HG03135 (cell line): ENCODE results near the gene TESK2.
"Not testable (repeated sequence)": the region's sequence is repeated elsewhere in the genome, so short reads cannot be mapped to it uniquely, and the experiment has no call there.

ENCODE experiments used
- ATAC-seq: cut with Tn5 transposase; IDR thresholded peaks from one replicate; pipeline ENCODE4 v1.9.1; 2021; ENCODE audit warnings: mild to moderate bottlenecking, moderate library complexity; ENCODE audit not compliant: unreplicated experiment

Gene TESK2

DNA sequence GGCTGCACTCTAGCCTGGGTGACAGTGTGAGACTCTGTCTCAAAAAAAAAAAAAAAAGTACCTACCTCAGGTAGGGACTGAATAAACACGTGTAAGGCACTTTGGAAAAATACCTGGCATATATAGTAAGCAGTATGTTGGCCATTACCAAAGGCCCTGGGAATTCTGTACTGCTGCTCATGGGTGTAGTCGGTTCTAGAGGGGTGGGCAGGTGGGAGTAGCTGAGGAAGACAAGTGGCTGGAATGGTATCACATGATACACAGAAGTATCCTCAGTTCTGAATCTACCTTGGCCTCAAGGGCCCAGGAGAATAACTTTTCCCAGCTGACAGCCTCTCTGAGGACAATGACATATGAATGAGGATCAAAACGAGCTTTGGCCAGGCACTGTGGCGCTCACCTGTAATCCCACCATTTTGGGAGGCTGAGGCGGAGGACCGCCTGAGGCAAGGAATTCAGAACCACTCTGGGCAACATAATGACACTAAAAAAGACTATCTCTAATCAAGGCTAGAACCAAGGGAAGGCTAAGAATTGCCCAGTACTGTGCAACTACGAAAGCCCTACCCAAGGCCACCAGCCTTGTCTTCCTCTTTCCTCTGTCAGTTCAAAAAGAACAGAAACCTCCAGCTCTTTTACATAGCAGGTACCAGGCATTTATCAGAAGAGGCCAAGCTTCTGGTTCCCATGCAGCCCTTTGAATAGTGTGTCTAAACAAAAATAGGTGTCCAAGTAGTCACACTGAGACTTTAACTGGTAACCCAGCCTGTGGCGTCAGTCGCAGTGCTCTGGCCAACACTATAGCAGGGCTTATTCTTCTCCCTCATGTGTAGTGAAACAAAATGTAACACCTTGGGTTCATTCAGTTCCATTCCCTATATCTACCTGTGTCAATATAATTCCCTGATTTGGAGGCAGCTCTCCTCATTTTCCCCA is 19.3 kb upstream of the TESK2 start:
- ATAC-seq = no peak

DNA sequence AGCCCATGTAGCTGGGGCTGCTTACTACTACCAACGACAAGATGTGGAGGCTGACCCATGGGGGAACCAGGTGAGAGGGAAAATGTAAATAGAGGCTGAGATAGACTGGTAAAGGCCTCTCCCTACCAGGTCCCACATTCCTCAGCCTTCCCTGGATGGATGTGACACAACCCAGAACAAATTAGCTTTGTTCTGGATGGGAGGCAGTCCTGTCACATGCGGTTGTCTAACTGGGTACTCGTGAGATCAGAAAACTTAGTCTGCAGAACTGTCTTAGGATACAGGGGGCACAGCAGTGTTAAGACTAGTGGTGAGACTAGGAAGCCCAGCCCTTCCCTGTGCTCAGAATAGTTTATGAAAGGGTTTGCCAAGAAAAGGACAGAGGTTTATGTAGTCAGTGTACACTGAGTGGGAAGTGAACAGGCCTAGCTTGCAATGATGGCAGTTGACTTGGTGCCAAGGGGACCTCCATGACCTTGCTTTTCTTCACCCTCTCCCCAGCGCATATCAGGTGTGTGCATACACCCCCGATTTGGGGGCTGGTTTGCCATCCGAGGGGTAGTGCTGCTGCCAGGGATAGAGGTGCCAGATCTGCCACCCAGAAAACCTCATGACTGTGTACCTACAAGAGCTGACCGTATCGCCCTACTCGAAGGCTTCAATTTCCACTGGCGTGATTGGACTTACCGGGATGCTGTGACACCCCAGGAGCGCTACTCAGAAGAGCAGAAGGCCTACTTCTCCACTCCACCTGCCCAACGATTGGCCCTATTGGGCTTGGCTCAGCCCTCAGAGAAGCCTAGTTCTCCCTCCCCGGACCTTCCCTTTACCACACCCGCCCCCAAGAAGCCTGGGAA is 17.6 kb upstream of the TESK2 start:
- no peak for ATAC-seq

DNA sequence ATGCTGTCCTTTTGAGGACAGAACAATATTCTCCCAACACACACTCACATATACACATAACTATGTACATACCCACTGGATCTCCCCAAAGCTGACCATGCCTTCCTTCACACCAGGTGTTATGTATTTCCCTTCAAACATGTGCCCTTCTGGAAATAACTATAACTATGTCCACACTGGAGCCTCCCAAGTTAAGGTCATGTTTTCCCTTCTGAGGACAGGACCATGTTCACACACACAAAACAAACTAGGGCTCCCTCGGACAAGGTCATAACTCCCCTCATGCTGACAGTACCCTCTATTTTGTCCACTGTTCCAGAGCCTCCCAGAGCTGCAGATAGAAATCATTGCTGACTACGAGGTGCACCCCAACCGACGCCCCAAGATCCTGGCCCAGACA is 16.9 kb upstream of the TESK2 start:
- no peak for ATAC-seq

DNA sequence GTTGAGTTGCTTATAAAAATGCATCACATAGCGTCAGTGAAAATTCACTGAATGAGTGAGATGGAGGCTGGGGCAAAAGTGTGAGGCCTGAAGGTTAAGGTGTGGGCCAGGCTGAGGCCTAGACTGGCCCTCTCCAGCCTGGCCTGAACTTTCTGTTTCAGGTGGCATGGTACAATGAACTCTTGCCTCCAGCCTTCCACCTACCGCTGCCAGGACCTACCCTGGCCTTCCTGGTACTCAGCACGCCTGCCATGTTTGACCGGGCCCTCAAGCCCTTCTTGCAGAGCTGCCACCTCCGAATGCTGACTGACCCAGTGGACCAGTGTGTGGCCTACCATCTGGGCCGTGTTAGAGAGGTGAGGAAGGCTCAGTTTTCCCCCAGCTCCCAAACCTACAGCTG is 16.2 kb upstream of the TESK2 start:
- no peak for ATAC-seq

DNA sequence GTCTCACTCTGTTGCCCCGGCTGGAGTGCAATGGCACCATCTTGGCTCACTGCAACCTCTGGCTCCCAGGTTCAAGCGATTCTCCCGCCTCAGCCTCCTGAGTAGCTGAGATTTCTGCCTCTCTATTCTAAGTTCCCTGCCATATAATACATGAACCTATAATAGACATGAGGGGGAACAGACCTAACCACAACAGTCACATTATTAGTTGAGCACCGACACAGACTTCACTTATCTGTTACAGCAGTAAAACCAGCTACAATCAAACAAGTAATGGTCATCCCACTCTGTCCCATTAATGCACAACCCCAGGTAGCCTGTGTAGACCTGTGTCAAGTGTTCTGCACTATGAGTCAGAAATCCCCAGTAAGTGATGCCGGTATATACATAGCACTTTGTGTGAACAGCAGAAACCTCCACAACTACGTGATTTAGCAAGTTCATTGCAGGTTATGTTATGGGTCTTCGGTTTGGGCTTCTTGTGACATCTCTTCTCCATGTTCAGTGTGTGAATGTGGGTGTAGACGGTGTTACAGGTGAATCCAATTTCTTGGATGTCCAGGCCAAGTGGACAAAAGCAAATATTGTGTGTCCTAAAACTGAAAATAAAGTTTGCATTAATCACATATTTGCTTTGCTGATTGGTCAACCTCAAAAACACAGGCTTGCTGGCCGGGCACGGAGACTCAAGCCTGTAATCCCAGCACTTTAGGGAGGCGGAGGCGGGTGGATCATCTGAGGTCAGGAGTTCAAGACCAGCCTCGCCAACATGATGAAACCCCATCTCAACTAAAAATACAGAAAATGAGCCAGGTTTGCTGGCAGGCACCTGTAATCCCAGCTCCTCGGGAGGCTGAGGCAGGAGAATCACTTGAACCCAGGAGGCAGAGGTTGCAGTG is 12.7 kb upstream of the TESK2 start:
- ATAC-seq = no peak

DNA sequence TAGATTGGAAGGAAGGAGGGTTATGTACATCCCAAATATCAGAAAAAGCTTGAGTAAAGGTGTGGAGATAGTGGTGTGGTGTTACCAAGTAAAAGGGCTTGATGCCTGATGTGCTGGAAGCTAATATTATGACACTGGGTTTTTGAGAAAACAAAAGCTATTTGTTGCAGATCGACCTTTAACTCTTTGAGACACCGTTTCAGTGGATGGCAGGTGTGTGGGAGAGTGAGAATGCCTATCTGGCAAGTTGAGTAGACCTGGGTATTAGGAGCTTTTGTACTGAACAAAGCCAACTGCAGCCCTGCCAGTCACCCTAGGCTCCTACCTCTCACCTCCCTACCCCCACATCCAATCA is 10.5 kb upstream of the TESK2 start:
- ATAC-seq = no peak

DNA sequence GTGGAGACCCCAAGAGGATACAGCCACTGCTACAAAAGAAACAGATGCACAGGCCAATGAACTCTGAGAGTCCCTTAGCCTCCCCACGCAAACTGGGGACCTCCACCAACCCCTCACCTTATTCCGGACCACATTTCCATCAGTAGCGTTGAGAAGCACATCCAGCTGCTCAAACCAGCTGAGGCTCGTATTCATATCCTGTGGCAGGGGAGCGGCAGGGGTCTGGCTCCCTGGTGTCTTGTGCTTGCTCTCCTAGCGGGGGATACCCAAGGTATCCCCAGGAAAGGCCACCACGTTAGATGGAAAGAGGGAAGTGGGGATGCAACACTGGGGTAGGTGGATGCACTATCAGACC is 8.4 kb upstream of the TESK2 start:
- peak; percentile 2 for ATAC-seq

DNA sequence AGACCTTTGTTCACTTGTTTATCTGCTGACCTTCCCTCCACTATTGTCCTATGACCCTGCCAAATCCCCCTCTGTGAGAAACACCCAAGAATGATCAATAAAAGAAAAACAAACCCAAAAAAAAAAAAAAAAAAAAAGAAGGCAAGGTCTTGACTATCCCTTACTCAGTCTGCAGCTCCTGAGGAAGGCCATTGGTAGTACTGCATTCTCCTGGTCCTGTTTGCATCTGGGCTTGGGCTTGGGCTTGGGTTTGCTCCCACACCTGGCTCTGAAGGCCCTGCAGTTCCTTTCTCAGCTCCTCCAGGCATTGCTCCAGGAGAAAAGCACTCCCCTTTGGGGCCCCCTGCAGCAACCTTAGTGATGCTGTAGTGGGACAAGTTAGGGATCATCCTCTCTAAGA is 7.3 kb upstream of the TESK2 start:
- ATAC-seq = no peak

DNA sequence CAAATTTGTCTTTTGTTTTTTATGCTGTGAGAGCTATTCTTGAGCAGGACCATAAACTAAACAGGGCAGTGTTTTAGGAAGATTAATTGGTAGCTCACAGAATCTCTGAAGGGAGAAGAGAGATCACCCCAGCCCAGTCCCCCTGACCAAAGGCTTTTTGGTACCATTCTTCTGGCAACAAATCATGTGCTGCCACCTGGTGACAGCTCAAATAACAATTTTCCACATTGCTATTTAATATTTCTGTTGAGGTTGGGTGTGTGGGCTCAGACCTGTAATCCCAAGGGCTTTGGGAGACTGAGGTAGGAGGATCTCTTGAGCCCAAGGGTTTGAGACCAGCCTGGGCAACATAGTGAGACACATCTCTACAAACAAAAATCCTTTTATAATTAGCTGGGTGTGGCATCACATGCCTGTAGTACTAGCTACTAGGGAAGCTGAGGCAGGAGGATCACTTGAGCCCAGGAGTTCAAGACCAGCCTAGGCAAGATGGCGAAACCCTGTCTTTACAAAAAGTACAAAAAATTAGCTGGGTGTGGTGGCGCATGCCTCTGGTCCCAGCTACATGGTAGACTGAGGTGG is 2.2 kb upstream of the TESK2 start:
- ATAC-seq = no peak

DNA sequence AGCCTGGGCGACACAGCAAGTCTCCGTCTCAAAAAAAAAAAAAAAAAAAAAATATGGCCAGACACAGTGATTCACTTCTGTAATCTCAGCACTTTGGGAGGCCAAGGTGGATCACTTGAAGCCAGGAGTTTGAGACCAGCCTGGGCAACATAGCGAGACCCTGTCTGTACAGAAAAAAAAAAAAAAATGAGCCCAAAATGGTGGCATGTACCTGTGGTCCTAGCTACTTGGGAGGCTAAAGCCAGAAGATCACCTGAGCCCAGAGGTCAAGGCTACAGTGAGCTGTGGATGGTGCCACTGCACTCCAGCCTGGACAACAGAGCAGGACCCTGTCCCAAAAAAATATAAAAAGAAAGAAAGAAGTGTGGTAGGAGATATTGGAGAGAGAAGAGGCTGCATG is 1.7 kb upstream of the TESK2 start:
- ATAC-seq = no peak

DNA sequence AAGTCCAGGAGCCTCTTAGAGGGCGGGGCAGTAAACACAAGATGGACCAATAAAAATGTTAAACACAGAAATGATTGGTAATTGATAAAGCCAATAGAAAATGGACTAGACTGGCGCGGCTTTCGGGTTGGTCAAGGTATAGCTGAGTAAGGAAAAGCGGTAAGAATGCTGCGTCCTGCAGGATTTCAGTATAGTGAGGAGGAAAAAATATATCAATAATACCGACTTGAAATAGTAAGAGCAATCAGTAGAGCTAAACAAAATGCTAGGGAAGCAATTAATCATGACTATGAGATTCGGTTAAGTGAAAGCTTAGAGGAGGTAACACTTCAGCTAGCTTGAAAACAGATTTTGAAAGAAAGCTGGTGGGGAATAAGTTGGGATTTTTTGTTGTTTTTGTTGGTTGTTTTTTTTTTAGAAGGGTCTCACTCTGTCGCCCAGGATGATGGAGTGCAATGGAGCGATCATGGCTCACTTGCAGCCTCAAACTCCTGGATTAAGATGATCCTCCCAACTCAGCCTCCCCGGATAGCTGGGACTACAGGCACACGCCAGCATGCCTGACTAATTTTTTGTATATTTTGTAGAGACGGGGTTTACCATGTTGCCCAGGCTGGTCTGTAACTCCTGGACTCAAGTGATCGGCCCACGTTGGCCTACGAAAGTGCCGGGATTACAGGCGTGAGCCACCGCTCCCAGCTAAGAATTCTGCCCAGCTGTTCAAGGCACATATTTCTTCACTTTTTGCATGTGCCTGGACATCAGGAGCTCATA is 711 bp upstream of the TESK2 start:
- ATAC-seq = no peak

DNA sequence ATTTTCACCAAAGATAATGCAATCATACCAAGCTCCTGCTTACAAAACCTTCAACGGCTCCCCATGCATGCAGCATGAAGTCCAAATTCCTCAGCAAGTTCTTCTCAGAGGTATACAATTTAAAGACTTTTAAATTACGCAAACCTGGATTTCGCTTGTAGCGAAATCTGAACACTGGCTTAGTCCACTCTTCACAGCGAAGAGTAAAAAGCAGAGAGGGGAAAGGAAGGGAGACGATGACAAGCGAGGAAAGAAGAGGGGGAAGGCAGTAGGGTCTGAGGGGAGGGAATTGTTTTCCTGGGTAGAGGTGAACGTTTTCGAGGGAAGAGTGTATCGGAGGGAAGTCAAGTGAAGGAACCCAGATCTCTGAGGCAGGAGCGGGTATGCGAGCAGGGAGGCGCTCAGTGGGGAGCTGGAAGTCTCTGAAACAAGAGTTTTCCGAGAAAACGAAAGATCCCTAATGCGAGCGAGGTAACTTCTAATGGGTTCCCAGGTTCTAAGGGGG is 790 bp downstream of the TESK2 start:
- no peak for ATAC-seq

DNA sequence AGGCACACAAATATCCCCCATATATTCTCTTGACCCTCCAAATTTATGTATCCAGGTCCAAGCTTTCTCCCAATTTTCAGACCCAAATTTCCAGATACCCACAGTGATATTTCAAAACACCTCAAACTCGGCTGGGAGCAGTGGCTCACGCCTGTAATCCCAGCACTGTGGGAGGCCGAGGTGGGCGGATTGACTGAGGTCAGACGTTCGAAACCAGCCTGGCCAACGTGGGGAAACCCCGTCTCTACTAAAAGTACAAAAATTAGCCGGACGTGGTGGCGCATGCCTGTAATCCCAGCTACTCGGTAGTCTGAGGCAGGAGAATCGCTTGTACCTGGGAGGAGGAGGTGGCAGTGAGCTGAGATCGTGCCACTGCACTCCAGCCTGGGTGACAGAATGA is 1.6 kb downstream of the TESK2 start:
- ATAC-seq = not testable (repeated sequence)

DNA sequence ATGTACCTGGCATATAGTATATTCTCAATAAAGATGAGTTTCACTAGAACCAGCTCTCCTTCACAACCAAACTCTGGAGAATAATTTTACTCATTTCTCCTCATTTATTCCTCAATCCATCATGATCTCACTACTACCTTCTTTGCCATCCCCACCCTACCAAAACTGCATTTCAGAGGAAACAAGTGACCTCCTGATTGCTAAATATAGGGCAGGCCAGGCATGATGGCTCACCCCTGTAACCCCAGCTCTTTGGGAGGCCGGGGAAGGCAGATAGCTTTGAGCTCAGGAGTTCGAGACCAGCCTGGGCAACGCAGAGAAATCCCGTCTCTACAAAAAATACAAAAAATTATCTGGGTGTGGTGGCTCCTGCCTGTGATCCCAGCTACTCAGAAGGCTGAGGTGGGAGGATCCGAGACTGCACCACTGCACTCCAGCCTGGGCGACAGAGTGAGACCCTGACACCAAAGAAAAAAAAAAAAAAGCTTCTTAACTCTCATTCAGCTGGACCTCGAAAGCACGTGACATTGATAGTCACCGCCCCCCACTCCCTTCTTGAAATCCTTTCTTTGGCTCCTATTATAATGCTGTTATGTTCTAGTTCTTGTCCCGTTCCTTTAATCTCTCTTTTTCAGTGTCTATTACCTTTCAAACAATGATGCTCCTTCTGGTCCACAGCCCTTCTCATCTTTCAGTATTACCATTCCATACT is 2.1 kb downstream of the TESK2 start:
- no peak for ATAC-seq

DNA sequence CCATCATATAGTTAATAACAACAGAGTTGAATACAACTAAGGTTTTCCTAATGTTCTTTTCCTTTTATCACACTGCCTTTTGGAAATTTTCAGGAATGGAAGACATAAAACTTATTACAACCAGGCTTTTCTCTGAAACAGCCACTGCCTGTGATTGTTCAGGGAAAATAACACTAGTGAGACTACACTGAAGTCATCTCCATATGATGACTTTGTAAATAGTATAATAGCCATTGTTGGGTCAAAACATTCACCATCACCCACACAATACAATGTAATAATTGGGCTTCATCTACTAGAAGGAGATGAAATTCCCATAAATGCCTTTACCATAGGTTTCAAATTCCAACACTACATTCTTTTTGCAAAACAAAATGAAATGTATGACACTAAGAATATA is 5.0 kb downstream of the TESK2 start:
- ATAC-seq = no peak

DNA sequence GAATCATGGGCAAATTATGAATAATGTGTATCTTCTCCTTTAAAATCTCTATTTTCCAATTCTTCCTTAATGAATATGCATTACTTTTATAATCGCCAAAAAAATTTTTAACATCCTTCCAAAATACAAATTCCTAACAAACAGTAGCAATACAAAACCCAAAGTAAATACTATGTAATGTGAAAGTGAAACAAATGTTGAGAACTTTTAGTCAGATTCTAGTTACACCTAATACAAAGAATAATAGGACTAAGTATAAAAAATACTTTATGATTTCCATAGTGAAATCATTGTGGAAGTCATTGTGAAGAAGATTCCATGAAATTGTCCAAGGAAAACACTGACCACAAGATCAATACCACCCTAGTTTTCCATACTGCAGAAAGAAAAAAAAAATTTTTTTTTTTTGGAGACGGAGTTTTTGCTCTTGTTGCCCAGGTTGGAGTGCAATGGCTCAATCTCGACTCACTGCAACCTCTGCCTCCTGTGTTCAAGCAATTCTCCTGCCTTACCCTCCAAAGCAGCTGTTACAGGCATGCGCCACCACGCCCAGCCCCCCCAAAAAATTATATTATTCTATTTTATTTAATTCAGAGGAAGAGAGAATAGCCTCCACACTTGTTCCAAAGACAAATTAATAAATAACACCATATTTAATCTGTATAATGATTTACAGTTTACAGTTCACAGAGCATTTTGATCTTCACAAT is 11.8 kb downstream of the TESK2 start:
- ATAC-seq = no peak

DNA sequence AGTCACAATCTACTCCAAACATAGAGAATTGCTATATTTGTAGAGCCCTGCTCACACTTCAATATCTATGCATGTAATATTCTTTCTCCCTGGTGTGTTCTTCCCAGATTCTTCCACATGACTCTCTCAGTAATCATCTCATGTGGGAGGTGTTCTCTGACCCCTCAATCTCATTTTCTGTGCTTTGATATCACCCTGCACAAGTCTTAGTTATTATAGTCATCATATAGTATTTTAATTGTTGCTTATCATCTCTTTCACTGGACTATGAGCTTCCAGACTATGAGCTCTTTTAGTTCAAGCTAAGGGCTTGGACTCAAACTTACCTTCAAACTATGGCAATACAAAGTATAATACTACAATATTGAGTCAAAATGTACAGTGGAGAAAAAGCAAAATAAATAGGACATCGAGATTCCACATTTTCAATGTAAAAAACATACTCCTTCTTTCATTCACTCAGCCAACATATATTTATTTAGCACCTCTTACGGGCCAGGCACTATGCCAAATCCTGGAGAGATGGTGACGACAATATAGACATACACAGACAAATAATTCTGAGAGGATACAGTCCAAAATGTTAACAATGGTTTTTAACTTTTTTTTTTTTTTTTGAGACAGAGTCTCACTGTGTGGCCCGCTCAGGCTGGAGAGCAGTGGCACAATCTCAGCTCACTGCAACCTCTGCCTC is 12.7 kb downstream of the TESK2 start:
- ATAC-seq = no peak

DNA sequence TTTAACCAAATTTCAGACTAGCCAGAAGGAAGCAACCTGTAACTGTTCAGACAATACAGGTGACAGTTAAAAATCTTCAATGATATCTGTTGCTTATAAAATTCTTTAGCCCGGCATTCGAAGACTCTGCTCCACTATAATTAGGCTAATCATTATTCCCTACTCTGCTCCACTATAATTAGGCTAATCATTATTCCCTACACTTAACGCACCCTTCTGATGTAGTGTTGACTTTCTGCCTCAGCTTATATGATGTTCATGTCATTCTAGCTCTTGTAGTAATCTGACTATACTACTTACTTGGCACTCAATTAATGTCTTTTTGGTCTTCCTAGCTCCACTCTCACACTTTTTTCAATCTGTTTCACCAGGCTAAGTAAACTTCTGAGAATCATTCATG is 13.3 kb downstream of the TESK2 start:
- ATAC-seq = no peak
